ENCODE measurements around the gene CAT.

The CAT gene

GRCh38 chr11:34459507-34460162 lies 20.9 kb downstream of the CAT start:
- no peak for DNase-seq (ENCODE audit: low read depth in 2 of 3, low spot score in 2 of 3)

GRCh38 chr11:34460278-34460677 lies 21.5 kb downstream of the CAT start:
- no peak for DNase-seq (ENCODE audit: low read depth in 2 of 3, low spot score in 2 of 3)

GRCh38 chr11:34461215-34461614 lies 22.5 kb downstream of the CAT start:
- DNase-seq (ENCODE audit: low read depth in 2 of 3, low spot score in 2 of 3): no peak

DNA sequence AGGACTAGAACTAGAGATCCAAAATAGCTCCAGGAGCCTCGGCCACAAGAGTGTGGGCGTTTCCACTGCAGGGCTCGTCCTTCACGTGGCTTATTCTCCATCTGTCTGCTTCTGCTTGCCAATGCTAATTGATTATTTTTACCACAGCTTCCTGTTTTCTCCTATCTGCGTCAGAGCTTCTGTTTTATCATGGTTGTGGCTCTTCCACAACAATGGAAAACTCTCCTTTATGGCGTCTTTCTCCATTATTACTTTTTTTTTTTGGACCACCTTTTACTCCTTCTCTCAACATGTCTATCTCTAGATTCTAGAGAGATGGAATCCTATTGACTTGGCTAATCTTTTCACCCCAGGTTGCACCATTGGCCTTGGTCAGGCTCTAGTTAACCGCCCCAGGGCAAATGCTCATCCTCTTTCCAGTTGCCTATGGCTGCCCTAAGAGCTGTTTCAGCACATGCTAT lies 25.9 kb downstream of the CAT start:
- no peak for DNase-seq (ENCODE audit: low read depth in 2 of 3, low spot score in 2 of 3)

- DNase-seq (ENCODE audit: low read depth in 2 of 3, low spot score in 2 of 3): no peak
Observed at GRCh38 chr11:34466802-34467488, 28.2 kb downstream of the CAT start.

- no peak for DNase-seq (ENCODE audit: low read depth in 2 of 3, low spot score in 2 of 3)
Observed at GRCh38 chr11:34468209-34468841, 29.6 kb downstream of the CAT start.

GRCh38 chr11:34473603-34474169 lies 35.0 kb downstream of the CAT start:
- DNase-seq (ENCODE audit: low read depth in 2 of 3, low spot score in 2 of 3): no peak

DNA sequence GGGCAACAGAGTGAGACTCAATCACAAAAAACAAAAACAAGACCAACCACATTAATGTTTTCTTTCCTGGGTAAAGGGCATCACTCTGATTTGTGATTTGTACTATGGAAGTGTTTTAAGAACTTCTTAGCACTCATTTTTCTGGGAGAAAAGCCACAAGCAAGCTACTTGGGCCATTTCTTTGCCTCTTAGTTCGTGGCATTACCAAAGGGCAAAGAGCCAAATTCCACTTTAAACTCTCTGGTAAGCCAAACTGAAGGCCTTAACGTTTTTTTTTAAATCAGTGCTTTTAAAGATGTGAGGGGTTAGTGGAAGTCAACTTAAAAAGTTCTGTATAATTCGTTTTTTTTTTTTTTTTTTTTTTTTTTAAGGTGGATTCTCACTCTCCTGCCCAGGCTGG lies 36.9 kb downstream of the CAT start:
- DNase-seq (ENCODE audit: low read depth in 2 of 3, low spot score in 2 of 3): no peak

DNA sequence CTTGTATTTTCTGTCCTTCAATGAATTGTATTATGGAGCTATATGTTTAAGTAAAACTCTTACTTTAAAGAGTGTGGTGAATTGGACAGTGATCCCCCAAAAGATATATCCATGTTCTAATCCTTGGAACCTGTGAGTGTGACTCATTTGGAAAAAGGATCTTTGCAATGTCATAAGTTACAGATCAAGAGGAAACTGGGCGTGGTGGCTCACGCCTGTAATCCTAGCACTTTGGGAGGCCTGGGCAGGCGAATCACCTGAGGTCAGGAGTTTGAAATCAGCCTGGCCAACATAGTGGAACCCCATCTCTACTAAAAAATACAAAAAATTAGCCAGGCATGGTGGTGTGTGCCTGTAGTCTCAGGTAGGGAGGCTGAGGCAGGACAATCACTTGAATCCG lies 38.1 kb downstream of the CAT start:
- DNase-seq (ENCODE audit: low read depth in 2 of 3, low spot score in 2 of 3): no peak

GRCh38 chr11:34478845-34479663 lies 40.3 kb downstream of the CAT start:
- DNase-seq (ENCODE audit: low read depth in 2 of 3, low spot score in 2 of 3): no peak

DNA sequence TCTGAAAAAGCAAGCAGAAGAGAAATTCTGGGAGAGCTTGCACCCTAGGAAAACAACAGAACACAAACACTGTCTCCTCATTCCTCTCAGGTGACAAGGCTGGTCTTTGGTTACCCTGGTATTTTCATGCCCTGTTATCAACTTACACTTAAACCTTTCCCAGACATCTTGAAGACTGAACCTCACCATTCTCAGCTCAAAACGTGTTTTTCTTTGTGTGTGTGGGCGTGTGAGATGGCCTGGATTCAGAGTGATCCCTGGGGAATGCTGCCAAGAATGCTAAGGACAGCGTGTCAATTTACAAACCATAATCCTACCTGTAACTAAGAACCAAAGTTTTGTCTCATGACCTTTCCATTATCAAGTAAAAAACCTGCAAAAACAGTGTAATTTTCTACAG lies 41.6 kb downstream of the CAT start:
- no peak for DNase-seq (ENCODE audit: low read depth in 2 of 3, low spot score in 2 of 3)

GRCh38 chr11:34481307-34481706 lies 42.6 kb downstream of the CAT start:
- DNase-seq (ENCODE audit: low read depth in 2 of 3, low spot score in 2 of 3): no peak

GRCh38 chr11:34483106-34483874 lies 44.6 kb downstream of the CAT start:
- DNase-seq (ENCODE audit: low read depth in 2 of 3, low spot score in 2 of 3): no peak

DNA sequence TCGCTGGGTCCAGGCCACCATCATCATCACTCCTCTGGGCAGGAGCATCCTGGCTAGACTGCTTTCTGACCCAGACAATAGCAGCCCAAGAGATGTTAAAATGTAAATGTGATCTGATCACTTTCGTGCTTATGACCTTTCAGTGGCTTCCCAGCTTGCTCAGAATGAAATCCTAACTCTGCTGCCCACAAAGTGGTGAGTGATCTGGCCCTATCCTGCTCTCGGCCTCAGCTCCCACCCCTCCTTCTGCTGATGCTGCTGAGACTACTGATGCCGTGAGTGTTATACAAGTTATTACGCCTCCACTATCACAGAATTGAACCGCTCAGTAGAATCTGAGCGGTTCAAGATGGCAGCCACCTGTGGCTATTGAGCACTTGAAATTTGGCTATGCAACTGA lies 48.7 kb downstream of the CAT start:
- no peak for DNase-seq (ENCODE audit: low read depth in 2 of 3, low spot score in 2 of 3)

DNA sequence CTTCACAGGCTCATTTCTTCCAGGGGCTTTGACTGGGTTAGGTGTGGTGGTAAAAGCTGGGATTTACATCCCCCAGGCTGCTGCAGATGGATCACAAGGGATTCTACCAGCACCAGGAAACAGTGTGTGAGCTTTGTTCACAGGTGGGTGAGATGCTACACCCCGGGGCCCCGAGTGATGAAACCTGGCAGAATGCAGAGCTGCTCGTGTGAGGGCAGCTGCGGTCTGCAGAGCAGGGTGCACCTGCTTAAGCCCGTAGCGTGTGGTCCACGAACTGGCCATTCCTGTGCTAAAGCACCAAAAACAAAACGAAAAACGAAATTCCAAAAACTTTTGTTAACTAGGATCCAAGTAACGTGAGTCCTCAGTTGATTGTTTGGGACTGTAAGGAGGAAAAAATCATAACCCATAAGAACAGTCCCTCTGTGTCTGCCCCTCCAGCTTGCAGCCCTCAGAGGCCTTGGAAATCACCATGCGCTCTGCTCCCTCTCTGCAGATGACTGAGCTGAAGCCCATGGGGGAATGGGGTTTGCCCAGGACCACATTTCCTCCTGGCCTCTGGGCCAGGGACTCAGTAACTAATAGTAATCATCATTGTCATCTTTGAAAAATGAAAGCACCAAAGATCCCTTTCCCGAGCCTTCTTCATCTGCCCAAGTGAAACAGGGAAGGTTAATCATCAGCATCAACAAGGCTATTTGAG lies 50.3 kb downstream of the CAT start:
- no peak for DNase-seq (ENCODE audit: low read depth in 2 of 3, low spot score in 2 of 3)

- DNase-seq (ENCODE audit: low read depth in 2 of 3, low spot score in 2 of 3): no peak
Observed at GRCh38 chr11:34490304-34490703, 51.6 kb downstream of the CAT start.

DNA sequence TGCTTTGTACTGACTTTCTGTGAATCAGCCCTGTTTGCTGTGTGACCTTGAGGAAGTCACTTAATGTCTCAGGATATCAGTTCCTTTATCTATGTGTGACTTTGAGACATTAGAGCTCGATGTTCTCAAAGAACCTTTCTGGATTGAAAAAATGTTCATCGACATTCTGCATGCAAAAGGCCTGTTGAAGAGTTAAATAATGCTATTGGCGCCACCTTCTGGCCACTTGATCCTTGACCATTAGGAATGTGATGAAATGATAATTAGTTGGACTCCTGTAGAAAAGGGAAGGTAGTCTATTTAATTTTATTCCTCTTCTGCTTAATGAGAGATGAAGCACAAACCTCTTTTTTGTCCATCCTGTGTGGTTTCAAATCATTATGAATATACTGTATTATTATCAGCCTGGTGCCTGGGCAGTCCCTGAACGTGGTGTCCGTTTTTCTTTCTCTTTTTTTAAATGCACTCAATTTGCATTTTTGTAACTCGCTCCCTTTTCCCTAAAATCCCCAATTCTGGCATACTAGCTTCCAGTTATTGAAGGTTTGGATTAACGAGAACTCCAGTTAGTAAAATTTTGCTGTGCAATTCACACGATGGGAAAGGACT lies 54.2 kb downstream of the CAT start:
- DNase-seq (ENCODE audit: low read depth in 2 of 3, low spot score in 2 of 3): no peak

- no peak for DNase-seq (ENCODE audit: low read depth in 2 of 3, low spot score in 2 of 3)
Observed at GRCh38 chr11:34493468-34493867, 54.7 kb downstream of the CAT start.

DNA sequence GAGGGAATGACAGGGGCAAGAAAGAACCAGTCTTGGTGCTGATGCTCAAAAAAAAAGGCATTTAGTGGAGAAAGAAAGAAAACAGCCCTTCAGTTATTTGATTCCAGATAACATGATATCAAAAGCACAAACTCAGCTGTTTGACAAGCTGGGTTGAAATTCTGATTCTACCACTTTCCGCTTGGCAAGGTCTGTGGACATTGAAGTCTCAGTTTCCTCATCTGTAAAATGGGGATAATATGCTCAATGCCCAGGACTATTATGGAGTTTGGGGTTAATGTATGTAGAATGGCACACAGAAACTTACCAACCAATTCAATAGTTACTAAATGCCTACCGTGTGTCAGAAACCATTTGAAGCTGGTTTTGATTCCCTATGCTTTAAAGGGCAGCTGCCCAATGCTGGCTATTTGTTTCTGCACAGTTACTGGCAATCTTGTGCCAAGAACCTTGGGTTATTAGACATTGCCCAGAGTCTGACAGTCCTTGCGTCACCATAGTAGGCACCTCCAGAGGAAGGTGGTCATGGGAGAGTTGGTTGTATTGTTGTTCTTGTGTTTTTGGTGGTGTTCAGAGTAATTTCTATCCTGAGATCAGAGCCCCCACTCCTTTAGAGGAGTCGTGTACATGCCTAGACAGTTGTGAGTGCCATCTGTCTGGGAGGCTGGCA lies 55.3 kb downstream of the CAT start:
- DNase-seq (ENCODE audit: low read depth in 2 of 3, low spot score in 2 of 3): no peak
